ENCODE measurements around the gene RARRES1. TPM values are rescaled to one million over a fixed set of nuclear protein-coding genes. Genes with fewer than 3 reads are reported as not detected.
A peak's percentile ranks its signal among the peaks of the same experiment; 100 is the strongest.

Gene RARRES1
- total RNA-seq, 3 donors from 2014 or later = 42.7 to 72.0 (median 43.8) TPM

GRCh38 chr3:158743664-158744566 is 11.7 kb upstream of the RARRES1 start:
- Histone ChIP-seq H3K4me1 (ENCODE audit: low read depth) (no peaks in the 10 kb centered on the region), H3K4me3 (no peak overlapping the region), H3K36me3 (ENCODE audit: low read depth) (no peaks in the 10 kb centered on the region), H3K9me3 (no peaks in the 10 kb centered on the region)
- ATAC-seq (peak; percentile 64), DNase-seq (peak in 1 of 3 donors; percentile 69)
- intact Hi-C loops (cut with DNase I, micrococcal nuclease) = no loop called here
- TF ChIP-seq CTCF (IDR thresholded peaks at IDR 0.05) = no peak

GRCh38 chr3:158742871-158743663 is 10.8 kb upstream of the RARRES1 start:
- Histone ChIP-seq H3K4me3 (no peak overlapping the region), H3K36me3 (ENCODE audit: low read depth) (no peaks in the 10 kb centered on the region), H3K4me1 (ENCODE audit: low read depth) (no peaks in the 10 kb centered on the region), H3K9me3 (no peaks in the 10 kb centered on the region)
- intact Hi-C loops (cut with DNase I, micrococcal nuclease) = no loop called here
- DNase-seq = no peak
- TF ChIP-seq CTCF (IDR thresholded peaks at IDR 0.05) = no peak
- no peak for ATAC-seq

GRCh38 chr3:158739661-158740060 is 7.4 kb upstream of the RARRES1 start:
- H3K36me3 ChIP-seq (ENCODE audit: low read depth) = no peaks in the 10 kb centered on the region
- ATAC-seq = no peak
- intact Hi-C loops (cut with DNase I, micrococcal nuclease) = no loop called here
- no peaks in the 10 kb centered on the region for H3K4me1 ChIP-seq (ENCODE audit: low read depth)
- DNase-seq = no peak
- TF ChIP-seq CTCF (IDR thresholded peaks at IDR 0.05) = no peak
- H3K9me3 ChIP-seq = peaks cover 7% of the 10 kb centered on the region
- no peak overlapping the region for H3K4me3 ChIP-seq

GRCh38 chr3:158739078-158739477 is 6.8 kb upstream of the RARRES1 start:
- H3K36me3 ChIP-seq (ENCODE audit: low read depth) = no peaks in the 10 kb centered on the region
- DNase-seq (no peak), ATAC-seq (no peak)
- TF ChIP-seq CTCF (IDR thresholded peaks at IDR 0.05) = no peak
- intact Hi-C loops (cut with DNase I, micrococcal nuclease) = no loop called here
- H3K9me3 ChIP-seq = peaks cover 7% of the 10 kb centered on the region
- no peaks in the 10 kb centered on the region for H3K4me1 ChIP-seq (ENCODE audit: low read depth)
- H3K4me3 ChIP-seq = no peak overlapping the region

- intact Hi-C loops (cut with DNase I, micrococcal nuclease) = no loop called here
- H3K9me3 ChIP-seq = peaks cover 7% of the 10 kb centered on the region
- no peaks in the 10 kb centered on the region for H3K36me3 ChIP-seq (ENCODE audit: low read depth)
- H3K4me1 ChIP-seq (ENCODE audit: low read depth) = no peaks in the 10 kb centered on the region
- no peak for TF ChIP-seq CTCF (IDR thresholded peaks at IDR 0.05)
- ATAC-seq (no peak), DNase-seq (no peak)
- no peak overlapping the region for H3K4me3 ChIP-seq
Observed at GRCh38 chr3:158738653-158739052, 6.4 kb upstream of the RARRES1 start.
